SJCRH30 (cell line): ENCODE measurements around the gene ZCCHC7. TPM values are rescaled to one million over a fixed set of nuclear protein-coding genes. Genes with fewer than 3 reads are reported as not detected.
A peak's percentile ranks its signal among the peaks of the same experiment; 100 is the strongest.
"Not testable (repeated sequence)": the region's sequence is repeated elsewhere in the genome, so short reads cannot be mapped to it uniquely, and the experiment has no call there.

Source experiments
- DNase-seq, 2 experiments: peaks; one replicate each; pipeline ENCODE4 v3.0.0-alpha.2; 2015 to 2020
- H3K27ac ChIP-seq: fragments of 250-450 bp; sonication (Bioruptor Pico); 2 replicates; pipeline ENCODE4 v1.5.1; 2020; ENCODE audit warnings: mild to moderate bottlenecking, moderate library complexity
- H3K27me3 ChIP-seq: fragments of 250-450 bp; sonication (Bioruptor Pico); 2 replicates; pipeline ENCODE4 v1.5.1; 2020; ENCODE audit warnings: mild to moderate bottlenecking, moderate library complexity
- H3K36me3 ChIP-seq: fragments of 250-450 bp; sonication (Bioruptor Pico); 2 replicates; pipeline ENCODE4 v1.5.1; 2020; ENCODE audit warnings: mild to moderate bottlenecking, moderate library complexity
- H3K4me1 ChIP-seq: fragments of 250-450 bp; sonication (Bioruptor Pico); 2 replicates; pipeline ENCODE4 v1.5.1; 2020; ENCODE audit warnings: mild to moderate bottlenecking, moderate library complexity
- H3K4me3 ChIP-seq: fragments of 250-450 bp; sonication (Bioruptor Pico); 2 replicates; pipeline ENCODE4 v1.5.1; 2020; ENCODE audit warnings: mild to moderate bottlenecking, moderate library complexity
- H3K9me3 ChIP-seq: fragments of 250-450 bp; sonication (Bioruptor Pico); replicated peaks from 2 replicates; pipeline ENCODE4 v1.5.1; 2020; ENCODE audit warnings: mild to moderate bottlenecking, moderate library complexity
- total RNA-seq: library from RNA; depleted of rRNA; stranded (reverse); fragments of >200 nt; shearing (Covaris generic); gene quantifications from 2 replicates; pipeline ENCODE4 v1.2.3, GENCODE V29; 2014

Gene ZCCHC7
- total RNA-seq, 1 experiment from 2014 or later, result 19.5 TPM

GRCh38 chr9:37174247-37174646 lies 53.9 kb downstream of the ZCCHC7 start:
- Histone ChIP-seq H3K4me1 (no peaks in the 10 kb centered on the region), H3K27ac (no peak overlapping the region), H3K36me3 (no peaks in the 10 kb centered on the region; the same call in 1 of the 2 replicates), H3K9me3 (no peaks in the 10 kb centered on the region; the same call in 1 of the 2 replicates), H3K27me3 (no peaks in the 10 kb centered on the region), H3K4me3 (no peak overlapping the region)
- DNase-seq, result no peak

- no peaks in the 10 kb centered on the region for H3K9me3 ChIP-seq
- no peak overlapping the region for H3K4me3 ChIP-seq
- H3K4me1 ChIP-seq, result no peaks in the 10 kb centered on the region
- DNase-seq, result no peak
- H3K27me3 ChIP-seq, result no peaks in the 10 kb centered on the region
- no peak overlapping the region for H3K27ac ChIP-seq
- peaks cover 10% of the 10 kb centered on the region for H3K36me3 ChIP-seq
These were observed 58.4 kb downstream of the ZCCHC7 start for GRCh38 chr9:37178742-37179141.

- Histone ChIP-seq H3K4me1 (no peaks in the 10 kb centered on the region), H3K4me3 (no peak overlapping the region), H3K9me3 (no peaks in the 10 kb centered on the region), H3K27me3 (no peaks in the 10 kb centered on the region), H3K27ac (no peak overlapping the region), H3K36me3 (peaks cover 10% of the 10 kb centered on the region)
- DNase-seq, result no peak
These were observed 59.2 kb downstream of the ZCCHC7 start for GRCh38 chr9:37179576-37179975.

- Histone ChIP-seq H3K36me3 (peaks cover 10% of the 10 kb centered on the region), H3K4me3 (no peak overlapping the region), H3K27ac (no peak overlapping the region), H3K4me1 (no peaks in the 10 kb centered on the region), H3K27me3 (no peaks in the 10 kb centered on the region), H3K9me3 (no peaks in the 10 kb centered on the region; the same call in 1 of the 2 replicates)
- no peak for DNase-seq
These were observed 59.8 kb downstream of the ZCCHC7 start for GRCh38 chr9:37180138-37180537.

- H3K27me3 ChIP-seq, result no peaks in the 10 kb centered on the region
- no peak overlapping the region for H3K27ac ChIP-seq
- DNase-seq, result no peak
- no peak overlapping the region for H3K4me3 ChIP-seq
- H3K4me1 ChIP-seq, result no peaks in the 10 kb centered on the region
- peaks cover 10% of the 10 kb centered on the region for H3K36me3 ChIP-seq
- H3K9me3 ChIP-seq, result no peaks in the 10 kb centered on the region; the same call in 1 of the 2 replicates
These were observed 62.3 kb downstream of the ZCCHC7 start for GRCh38 chr9:37182718-37183117.

GRCh38 chr9:37184905-37185867 lies 64.8 kb downstream of the ZCCHC7 start:
- no peak overlapping the region for H3K4me3 ChIP-seq

GRCh38 chr9:37187292-37187691 lies 66.9 kb downstream of the ZCCHC7 start:
- no peak overlapping the region for H3K27ac ChIP-seq
- no peak for DNase-seq
- H3K4me1 ChIP-seq, result peaks cover 13% of the 10 kb centered on the region
- H3K9me3 ChIP-seq, result no peaks in the 10 kb centered on the region; the same call in 1 of the 2 replicates
- H3K4me3 ChIP-seq, result no peak overlapping the region
- no peaks in the 10 kb centered on the region for H3K27me3 ChIP-seq
- peaks cover 2% of the 10 kb centered on the region for H3K36me3 ChIP-seq

More at GRCh38 chr9:37184905-37185867, 64.8 kb downstream of the ZCCHC7 start:
- Histone ChIP-seq H3K27me3 (no peaks in the 10 kb centered on the region), H3K9me3 (no peaks in the 10 kb centered on the region; the same call in 1 of the 2 replicates), H3K4me1 (no peaks in the 10 kb centered on the region), H3K27ac (no peak overlapping the region), H3K36me3 (peaks cover 9% of the 10 kb centered on the region)
- no peak for DNase-seq

- no peak for DNase-seq
- Histone ChIP-seq H3K27ac (no peak overlapping the region), H3K27me3 (no peaks in the 10 kb centered on the region), H3K4me1 (peaks cover 19% of the 10 kb centered on the region), H3K9me3 (no peaks in the 10 kb centered on the region; the same call in 1 of the 2 replicates), H3K36me3 (peaks cover 2% of the 10 kb centered on the region), H3K4me3 (no peak overlapping the region)
These were observed 67.5 kb downstream of the ZCCHC7 start for GRCh38 chr9:37187713-37188439.

GRCh38 chr9:37190739-37191138 lies 70.4 kb downstream of the ZCCHC7 start:
- not testable (repeated sequence) for H3K27ac ChIP-seq, H3K4me3 ChIP-seq, DNase-seq, H3K9me3 ChIP-seq, H3K36me3 ChIP-seq, H3K27me3 ChIP-seq
- peaks cover 43% of the 10 kb centered on the region for H3K4me1 ChIP-seq

GRCh38 chr9:37191403-37192089 lies 71.2 kb downstream of the ZCCHC7 start:
- DNase-seq, result peak in 1 of 2 experiments; percentile 14
- Histone ChIP-seq H3K27ac (peak overlapping the region; percentile 96), H3K27me3 (no peaks in the 10 kb centered on the region), H3K9me3 (no peaks in the 10 kb centered on the region), H3K4me1 (peaks cover 50% of the 10 kb centered on the region), H3K36me3 (peaks cover 2% of the 10 kb centered on the region; the same call in 1 of the 2 replicates), H3K4me3 (no peak overlapping the region)

- H3K36me3 ChIP-seq, result peaks cover 1% of the 10 kb centered on the region; the same call in 1 of the 2 replicates
- no peaks in the 10 kb centered on the region for H3K27me3 ChIP-seq
- H3K4me1 ChIP-seq, result peaks cover 62% of the 10 kb centered on the region
- peak overlapping the region; percentile 96 for H3K27ac ChIP-seq
- peak; percentile 28 to 79 for DNase-seq
- no peaks in the 10 kb centered on the region for H3K9me3 ChIP-seq
- no peak overlapping the region for H3K4me3 ChIP-seq
These were observed 72.4 kb downstream of the ZCCHC7 start for GRCh38 chr9:37192803-37193202.

GRCh38 chr9:37197158-37198038 lies 77.0 kb downstream of the ZCCHC7 start:
- Histone ChIP-seq H3K9me3 (no peaks in the 10 kb centered on the region), H3K4me3 (no peak overlapping the region), H3K27me3 (no peaks in the 10 kb centered on the region), H3K27ac (peak overlapping the region; percentile 5), H3K4me1 (peaks cover 84% of the 10 kb centered on the region), H3K36me3 (no peaks in the 10 kb centered on the region)
- peak; percentile 64 to 78 for DNase-seq

GRCh38 chr9:37198039-37198729 lies 77.8 kb downstream of the ZCCHC7 start:
- Histone ChIP-seq H3K36me3 (no peaks in the 10 kb centered on the region), H3K27ac (no peak overlapping the region), H3K4me1 (peaks cover 76% of the 10 kb centered on the region), H3K27me3 (no peaks in the 10 kb centered on the region), H3K9me3 (no peaks in the 10 kb centered on the region), H3K4me3 (no peak overlapping the region)
- no peak for DNase-seq
